ENCODE results near the gene PPFIA3.
A peak's percentile ranks its signal among the peaks of the same experiment; 100 is the strongest.
"Not testable (repeated sequence)": the region's sequence is repeated elsewhere in the genome, so short reads cannot be mapped to it uniquely, and the experiment has no call there.

The PPFIA3 gene

GRCh38 chr19:49119411-49120324 is at the start of gene PPFIA3:
Gene PPFIA3, plus strand, starts transcription at chr19:49119544. Its CDS starts 8,330 bp downstream, at chr19:49127874.
- peak; percentile 67 for DNase-seq

- DNase-seq, result no peak
Measured at GRCh38 chr19:49070416-49070815, 48.9 kb upstream of the PPFIA3 start.

- DNase-seq, result no peak
Measured at GRCh38 chr19:49071860-49072547, 47.3 kb upstream of the PPFIA3 start.

- no peak for DNase-seq
Measured at GRCh38 chr19:49073514-49074378, 45.6 kb upstream of the PPFIA3 start.

- not testable (repeated sequence) for DNase-seq
Measured at GRCh38 chr19:49074869-49075268, 44.5 kb upstream of the PPFIA3 start.

GRCh38 chr19:49080392-49080791 is 39.0 kb upstream of the PPFIA3 start:
- DNase-seq, result no peak

GRCh38 chr19:49081273-49081672 is 38.1 kb upstream of the PPFIA3 start:
- no peak for DNase-seq

- DNase-seq, result no peak
Measured at GRCh38 chr19:49084206-49085019, 34.9 kb upstream of the PPFIA3 start.

GRCh38 chr19:49085020-49085867 is 34.1 kb upstream of the PPFIA3 start, which contains the start of gene SNRNP70:
Gene SNRNP70, plus strand, starts transcription at chr19:49085451. Its CDS starts 964 bp downstream, at chr19:49086415.
- peak; percentile 99 for DNase-seq

GRCh38 chr19:49085868-49086232 is 33.5 kb upstream of the PPFIA3 start:
- DNase-seq, result no peak

GRCh38 chr19:49086296-49086695 is 33.0 kb upstream of the PPFIA3 start:
- no peak for DNase-seq

GRCh38 chr19:49091391-49092038 is 27.8 kb upstream of the PPFIA3 start:
- no peak for DNase-seq

GRCh38 chr19:49092686-49093085 is 26.7 kb upstream of the PPFIA3 start:
- DNase-seq, result no peak

GRCh38 chr19:49094505-49095482 is 24.6 kb upstream of the PPFIA3 start:
- DNase-seq, result no peak

- peak; percentile 87 for DNase-seq
Measured at GRCh38 chr19:49097453-49098288, 21.7 kb upstream of the PPFIA3 start.

GRCh38 chr19:49098795-49099194 is 20.5 kb upstream of the PPFIA3 start:
- DNase-seq, result no peak

- DNase-seq, result no peak
Measured at GRCh38 chr19:49101160-49101559, 18.2 kb upstream of the PPFIA3 start.

GRCh38 chr19:49102303-49102702 is 17.0 kb upstream of the PPFIA3 start:
- DNase-seq, result no peak
